GM21786 (cell line): ENCODE measurements around the gene PIK3R3.
"Not testable (repeated sequence)": the region's sequence is repeated elsewhere in the genome, so short reads cannot be mapped to it uniquely, and the experiment has no call there.

Experiments used
- ATAC-seq: cut with Tn5 transposase; IDR thresholded peaks from one replicate; pipeline ENCODE4 v1.9.1; 2021; ENCODE audit not compliant: unreplicated experiment

The PIK3R3 gene

DNA sequence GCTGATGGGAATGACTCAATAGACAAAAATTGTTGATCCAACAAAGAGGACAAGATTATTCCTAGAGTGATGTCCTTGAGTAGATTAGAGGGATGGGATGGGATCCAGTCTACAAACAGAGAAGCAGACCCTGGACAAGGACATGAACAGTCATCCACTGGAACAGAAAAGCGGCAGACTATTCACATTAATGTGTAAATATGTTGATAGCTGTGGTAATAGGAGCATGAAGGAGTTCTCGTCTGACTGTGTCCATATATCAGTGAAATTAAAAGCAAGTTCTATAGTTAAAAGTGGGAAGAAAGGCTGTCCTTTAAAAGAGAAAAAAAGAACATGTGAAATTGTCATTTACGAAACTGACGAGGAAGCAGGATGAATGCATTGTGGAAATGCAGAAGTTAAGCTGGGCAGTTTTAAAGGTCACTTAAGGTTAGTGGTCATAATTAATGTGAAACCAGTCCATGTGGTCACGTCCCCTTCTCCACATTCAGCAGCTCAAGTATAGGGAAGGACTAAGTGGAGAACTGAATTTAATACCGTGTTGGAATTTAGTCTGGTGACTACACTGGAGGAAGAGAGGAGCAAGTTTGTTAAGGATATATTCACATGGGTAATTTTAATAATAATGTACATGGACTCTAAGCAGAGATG is 62.1 kb downstream of the PIK3R3 start:
- ATAC-seq = no peak

DNA sequence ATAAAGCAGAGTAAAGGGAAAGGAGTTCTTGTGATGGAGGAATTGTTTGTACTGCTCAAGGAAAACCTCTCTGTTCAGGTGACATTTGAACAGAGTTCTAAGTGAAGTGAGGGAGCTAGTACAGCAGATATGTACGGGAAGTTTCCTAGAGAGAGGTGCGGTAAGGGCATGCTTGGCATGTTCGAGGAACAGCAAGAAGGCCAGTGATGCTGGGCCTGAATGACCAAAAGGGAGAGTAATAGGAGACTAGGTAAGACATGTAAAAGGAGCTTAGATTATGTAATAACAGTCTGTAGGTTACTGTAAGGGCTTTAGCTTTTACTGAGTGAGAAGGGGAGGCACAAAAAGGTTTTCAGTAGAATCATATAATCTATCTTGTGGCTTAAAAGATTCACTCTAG is 63.9 kb downstream of the PIK3R3 start:
- ATAC-seq = no peak

DNA sequence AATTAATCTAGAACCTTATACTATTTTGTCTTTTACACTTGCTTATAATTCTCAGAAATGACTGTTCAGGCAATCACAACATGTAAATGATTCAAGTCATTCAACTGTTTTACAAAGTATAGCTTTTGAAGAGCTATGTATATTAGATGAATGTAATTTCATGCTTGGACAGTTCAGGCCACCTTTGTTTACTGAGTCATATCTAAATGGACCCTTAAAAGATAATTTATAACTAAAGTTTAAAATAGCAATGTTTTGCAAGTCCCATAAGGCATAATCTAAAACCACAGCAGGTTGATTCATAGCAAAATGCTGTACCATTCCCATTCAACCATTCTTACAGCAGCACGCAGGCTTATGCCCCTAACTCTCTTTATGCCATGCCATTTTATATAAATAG is 64.8 kb downstream of the PIK3R3 start:
- ATAC-seq = no peak

DNA sequence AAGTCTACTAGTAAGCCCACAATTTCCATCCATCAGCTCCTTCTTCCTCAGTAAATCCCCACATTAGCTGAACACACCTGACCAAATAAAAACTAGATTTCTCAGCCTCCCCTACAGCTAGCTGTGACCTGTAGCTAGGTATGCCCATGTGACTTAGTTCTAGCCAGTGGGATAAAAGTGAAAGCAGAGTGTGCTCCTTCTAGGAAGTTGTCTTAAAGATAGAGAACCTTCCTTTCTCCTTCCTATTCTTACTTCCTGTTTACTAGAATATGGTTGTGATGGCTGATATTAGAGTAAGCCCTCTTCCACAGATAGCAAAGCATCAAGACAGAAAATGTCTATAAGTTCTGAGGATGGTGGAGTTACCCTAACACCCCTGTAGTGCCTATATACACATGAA is 67.0 kb downstream of the PIK3R3 start:
- no peak for ATAC-seq

DNA sequence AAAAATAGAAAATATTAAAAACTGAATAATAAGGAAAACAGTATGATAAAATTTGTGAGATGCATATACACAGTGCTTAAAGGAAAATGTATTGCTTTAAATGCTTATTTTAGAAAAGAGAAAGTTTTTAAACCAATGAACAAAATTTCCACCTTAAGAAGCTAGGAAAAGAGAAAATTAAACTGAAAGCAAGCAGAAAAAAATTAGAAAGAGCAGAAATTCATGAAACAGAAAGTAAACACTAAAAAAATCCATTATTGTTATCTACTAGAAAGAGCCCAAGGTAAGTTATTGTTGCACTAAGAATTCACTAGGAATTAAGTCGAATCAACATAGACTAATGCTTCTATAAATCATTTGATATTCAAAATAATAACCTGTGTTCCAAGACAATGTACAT is 67.7 kb downstream of the PIK3R3 start:
- no peak for ATAC-seq

DNA sequence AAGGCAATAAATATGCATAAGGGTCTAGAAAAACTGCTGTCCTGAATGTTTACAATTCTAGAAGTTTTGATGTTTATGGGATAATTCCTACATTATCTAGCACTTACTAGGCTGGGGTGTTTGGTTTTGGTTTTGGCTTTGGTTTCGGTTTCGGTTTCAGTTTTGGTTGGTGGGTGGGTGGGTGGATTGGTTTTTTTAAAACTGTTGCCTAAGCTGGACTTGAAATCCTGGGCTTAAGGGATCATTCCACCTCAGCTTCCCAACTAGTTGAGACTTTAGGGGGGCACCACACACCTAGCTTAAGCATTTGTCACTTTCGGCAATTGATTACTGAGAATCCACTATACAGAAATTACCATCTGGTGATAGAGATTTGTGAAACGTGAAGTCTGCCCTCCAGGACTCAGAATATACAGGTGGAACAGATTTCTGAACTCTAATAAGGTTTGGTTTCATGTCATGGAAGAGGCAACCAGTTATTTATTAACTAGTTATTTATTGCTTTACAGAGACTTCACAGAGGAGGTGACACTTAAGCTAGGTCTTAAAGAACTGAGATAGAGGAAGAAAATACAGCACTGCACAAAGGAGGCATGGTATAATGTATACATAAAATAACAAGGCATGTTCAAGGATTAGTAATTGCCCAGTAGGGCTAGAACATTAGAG is 69.6 kb downstream of the PIK3R3 start:
- peak; percentile 73 for ATAC-seq

GRCh38 chr1:46061146-46061545 is 71.3 kb downstream of the PIK3R3 start:
- ATAC-seq = no peak

- no peak for ATAC-seq
These were observed 73.5 kb downstream of the PIK3R3 start for GRCh38 chr1:46058936-46059335.

GRCh38 chr1:46057781-46058180 is 74.6 kb downstream of the PIK3R3 start:
- no peak for ATAC-seq

DNA sequence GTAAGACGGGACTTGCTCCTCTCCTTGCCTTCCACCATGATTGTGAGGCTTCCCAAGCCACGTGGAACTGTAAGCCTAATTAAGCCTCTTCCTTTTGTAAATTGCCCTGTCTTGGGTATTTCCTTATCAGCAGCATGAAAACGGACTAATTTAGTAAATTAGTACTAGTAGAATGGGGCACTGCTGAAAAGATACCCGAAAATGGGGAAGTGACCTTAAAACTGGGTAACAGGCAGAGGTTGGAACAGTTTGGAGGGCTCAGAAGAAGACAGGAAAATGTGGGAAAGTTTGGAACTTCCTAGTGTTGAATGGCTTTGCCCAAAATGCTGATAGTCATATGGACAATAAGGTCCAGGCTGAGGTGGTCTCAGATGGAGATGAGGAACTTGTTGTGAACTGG is 75.2 kb downstream of the PIK3R3 start:
- ATAC-seq = not testable (repeated sequence)

DNA sequence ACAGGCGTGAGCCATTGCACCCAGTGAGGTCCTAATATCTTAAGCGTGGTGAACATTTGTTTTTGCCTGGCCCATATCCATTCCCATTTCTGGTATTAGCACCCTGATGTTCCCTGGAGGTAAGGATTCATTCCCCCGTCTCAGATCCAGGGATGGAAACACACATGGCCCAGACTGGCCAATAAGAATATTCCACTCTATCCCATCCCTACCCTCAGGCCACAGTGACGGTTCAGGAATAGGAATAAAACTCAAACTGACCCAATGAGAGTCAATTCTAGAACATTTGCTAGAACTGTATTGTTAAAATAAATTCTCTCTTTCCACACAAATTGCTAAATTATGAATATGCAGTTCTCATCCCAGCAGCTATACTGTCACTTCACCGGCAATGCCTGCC is 76.1 kb downstream of the PIK3R3 start:
- no peak for ATAC-seq

DNA sequence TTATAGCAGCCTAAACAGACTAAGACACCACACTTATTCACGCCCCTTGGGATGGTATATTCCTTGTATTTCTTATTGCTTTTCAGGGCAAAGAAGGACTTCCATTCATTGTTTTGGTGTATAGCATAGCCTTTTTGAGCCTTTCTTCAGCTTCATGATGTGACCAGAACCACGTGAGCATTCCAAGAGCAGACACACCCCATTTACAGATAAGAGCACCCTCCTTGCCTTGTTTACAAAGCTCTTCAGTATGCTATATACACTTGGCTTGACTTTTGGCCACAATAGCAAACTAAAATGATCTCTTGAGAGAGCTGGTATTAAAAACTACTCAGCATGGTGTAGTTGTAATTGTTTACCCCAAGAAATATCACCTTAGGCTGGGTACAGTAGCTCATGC is 78.7 kb downstream of the PIK3R3 start:
- ATAC-seq = no peak

GRCh38 chr1:46044116-46044515 is 88.3 kb downstream of the PIK3R3 start:
- ATAC-seq = no peak

DNA sequence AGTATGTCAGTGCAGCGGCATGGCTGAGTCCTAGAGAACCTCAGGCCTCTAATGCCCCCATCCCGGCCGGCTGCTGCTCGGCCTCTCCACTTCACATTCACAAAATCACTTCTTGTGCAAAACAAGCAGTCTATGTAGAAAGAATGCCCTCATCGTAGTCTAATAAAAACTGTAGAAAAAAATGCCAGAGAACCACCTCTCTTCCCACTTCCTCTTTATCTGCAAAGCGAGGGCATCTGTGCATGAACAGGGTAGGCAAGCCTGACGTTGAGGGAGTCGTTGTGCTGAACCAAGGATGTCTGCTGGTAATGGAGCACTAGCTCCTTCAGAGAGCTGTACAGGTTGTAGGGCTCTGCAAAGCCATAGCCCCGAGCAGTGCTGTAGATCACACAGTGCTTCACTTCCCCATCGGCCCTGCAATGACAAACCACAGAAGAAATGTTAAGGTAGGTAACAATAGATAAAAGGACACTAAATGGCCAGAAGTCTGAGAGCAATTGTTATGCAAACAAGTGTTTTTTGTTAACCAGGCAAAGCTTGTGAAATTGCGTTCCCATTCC is 88.9 kb downstream of the PIK3R3 start:
- peak; percentile 89 for ATAC-seq

GRCh38 chr1:46041974-46042373 is 90.5 kb downstream of the PIK3R3 start:
- no peak for ATAC-seq

GRCh38 chr1:46041551-46041950 is 90.9 kb downstream of the PIK3R3 start:
- ATAC-seq = no peak

- no peak for ATAC-seq
These were observed 92.8 kb downstream of the PIK3R3 start for GRCh38 chr1:46039571-46040052.

DNA sequence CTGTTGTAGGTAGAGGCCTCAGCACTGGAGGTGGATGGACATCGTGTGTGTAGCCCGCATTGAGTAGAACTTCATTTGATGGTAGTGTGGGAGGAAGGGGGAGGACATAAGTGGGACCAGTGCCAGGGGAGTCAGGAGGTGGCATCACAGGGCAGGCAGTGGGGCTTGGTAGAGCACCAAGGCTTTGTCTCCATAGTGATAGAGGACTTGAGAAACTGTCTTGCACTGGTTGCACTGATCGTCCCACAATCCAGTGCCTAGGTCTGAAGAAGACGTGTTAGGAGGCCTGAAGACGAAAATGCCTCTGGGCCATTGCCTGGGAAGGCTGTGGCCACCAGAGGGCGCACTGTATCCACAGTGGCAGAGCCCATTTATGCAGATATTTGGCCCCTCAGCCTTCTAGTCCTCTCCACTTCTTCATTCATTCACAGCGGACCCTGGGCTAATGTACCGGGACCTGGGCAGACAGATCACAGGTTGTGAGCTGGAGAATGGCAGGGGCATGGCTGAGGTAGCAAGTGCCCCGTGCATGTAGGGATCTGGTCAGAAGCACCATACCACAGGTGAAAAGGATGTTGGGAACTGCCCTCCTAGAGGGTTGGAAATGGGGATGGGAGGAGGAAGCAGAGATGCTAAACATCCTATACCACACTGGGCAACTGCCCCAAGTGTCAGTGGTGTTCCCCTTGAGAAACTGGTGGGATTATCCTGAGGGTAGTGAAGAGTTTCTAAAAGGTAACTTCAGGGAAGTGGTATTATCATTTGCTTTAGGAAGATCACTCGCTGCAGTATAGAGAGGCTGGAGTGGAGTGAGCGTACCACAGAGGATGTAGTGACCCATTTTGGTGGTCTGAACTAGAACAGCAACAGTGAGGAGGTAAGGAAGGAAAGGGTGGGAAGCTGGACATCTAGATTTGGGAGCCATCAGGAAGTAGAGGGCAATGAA is 95.3 kb downstream of the PIK3R3 start:
- no peak for ATAC-seq

DNA sequence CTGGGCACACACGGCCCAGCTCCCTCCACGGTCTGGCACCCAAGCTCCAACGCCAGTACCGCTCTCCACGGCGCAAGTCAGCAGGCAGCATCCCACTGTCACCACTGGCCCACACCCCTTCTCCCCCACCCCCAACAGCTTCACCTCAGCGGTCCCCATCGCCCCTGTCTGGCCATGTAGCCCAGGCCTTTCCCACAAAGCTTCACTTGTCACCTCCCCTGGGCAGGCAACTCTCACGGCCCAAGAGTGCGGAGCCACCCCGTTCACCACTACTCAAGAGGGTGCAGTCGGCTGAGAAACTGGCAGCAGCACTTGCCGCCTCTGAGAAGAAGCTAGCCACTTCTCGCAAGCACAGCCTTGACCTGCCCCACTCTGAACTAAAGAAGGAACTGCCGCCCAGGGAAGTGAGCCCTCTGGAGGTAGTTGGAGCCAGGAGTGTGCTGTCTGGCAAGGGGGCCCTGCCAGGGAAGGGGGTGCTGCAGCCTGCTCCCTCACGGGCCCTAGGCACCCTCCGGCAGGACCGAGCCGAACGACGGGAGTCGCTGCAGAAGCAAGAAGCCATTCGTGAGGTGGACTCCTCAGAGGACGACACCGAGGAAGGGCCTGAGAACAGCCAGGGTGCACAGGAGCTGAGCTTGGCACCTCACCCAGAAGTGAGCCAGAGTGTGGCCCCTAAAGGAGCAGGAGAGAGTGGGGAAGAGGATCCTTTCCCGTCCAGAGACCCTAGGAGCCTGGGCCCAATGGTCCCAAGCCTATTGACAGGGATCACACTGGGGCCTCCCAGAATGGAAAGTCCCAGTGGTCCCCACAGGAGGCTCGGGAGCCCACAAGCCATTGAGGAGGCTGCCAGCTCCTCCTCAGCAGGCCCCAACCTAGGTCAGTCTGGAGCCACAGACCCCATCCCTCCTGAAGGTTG is 97.6 kb downstream of the PIK3R3 start:
- ATAC-seq = no peak
